ENCODE results near the gene IFITM10. TPM values are rescaled to one million over a fixed set of nuclear protein-coding genes. Genes with fewer than 3 reads are reported as not detected.

Gene IFITM10
- total RNA-seq, 1 donor from 2014 or later: 0.31 TPM

GRCh38 chr11:1737080-1737757, 13.2 kb downstream of the IFITM10 start:
- no peak for DNase-seq

DNA sequence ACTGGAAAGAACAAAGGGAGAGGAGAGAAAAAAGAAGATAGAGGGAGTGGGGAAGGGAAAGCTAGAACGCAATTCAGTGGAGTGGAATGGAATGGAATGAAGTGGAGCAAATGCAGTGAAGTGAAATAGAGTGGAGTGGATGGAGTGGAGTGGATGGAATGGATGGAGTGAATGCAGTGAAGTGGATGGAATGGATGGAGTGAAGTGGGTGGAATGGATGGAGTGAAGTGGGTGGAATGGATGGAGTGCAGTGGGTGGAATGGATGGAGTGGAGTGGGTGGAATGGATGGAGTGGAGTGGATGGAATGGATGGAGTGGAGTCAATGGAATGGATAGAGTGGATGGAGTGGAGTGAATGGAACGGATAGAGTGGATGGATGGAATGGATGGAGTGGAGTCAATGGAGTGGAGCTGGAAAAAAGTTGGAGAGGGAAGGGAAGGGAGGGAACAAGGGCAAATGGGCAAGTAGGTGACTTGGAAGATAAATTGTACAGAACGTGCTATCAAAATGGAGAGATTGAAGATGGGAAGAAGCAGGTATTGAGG, 13.9 kb downstream of the IFITM10 start:
- no peak for DNase-seq

- no peak for DNase-seq
These were observed 15.1 kb downstream of the IFITM10 start for GRCh38 chr11:1735271-1735670.

GRCh38 chr11:1734641-1735081, 15.7 kb downstream of the IFITM10 start:
- no peak for DNase-seq

- DNase-seq: no peak
These were observed 16.4 kb downstream of the IFITM10 start for GRCh38 chr11:1733716-1734640.

DNA sequence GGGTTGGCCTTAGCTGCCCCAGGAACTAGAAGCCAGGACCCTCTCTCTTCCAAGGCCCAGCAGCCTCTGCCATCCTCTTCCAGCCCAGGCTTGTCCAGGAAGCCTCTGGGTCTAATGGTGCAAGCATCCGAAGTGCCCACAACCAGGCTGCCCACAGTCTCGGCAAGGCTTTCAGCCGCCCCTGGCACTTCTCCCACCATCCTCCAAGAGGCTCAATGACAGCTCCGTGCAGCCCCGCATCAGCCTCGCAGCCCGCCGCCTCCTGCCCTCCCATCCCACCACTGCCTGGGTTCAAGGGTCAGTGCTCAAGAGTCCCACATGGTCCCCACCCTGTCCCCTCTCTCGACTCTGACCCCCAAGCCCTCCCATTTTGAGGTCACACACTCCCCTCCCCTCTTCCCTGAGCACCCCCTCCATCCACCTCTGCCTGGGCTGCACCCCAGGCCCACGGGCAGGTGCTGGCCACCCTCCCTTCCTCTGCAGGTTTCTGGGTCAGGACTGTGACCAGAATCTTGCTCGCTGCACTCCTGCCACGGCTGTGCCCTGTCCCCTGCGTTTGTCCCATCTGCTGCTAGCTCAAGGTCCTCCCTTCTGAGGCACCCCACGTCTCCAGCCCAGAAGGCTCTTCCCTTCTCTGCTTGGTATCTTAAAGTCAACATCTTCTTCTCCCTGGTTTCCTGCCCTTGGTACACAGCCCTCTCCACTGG, 17.2 kb downstream of the IFITM10 start:
- no peak for DNase-seq

DNA sequence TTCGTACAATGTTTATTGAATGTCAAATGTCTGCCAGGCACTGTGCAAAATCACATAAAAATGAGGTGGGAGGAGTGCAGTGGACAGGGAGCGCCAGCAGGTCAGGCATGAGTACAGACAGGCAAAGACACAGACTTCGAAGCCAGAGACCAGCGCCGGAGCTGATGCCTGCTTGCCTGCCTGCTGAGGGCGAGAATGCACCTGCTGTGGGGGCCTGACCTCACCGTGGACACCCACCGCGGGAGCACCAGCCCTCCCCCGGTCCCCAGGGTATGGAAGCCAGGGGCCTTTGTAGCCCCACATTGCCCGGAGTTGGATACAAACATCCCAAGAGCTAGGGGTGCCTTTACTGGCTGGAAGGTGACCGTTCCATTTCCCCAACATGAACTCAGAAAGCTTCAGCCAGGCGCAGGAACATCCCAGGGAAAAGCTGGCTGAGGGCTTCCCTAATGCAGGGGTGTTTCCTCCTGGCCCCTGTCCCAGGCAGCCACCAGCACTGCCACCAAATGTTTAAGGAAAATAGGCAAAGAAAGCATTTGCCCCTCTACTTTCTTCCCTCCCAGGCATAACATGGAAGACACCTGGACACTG, 17.9 kb downstream of the IFITM10 start:
- no peak for DNase-seq

- no peak for DNase-seq
These were observed 18.8 kb downstream of the IFITM10 start for GRCh38 chr11:1731451-1732059.

DNA sequence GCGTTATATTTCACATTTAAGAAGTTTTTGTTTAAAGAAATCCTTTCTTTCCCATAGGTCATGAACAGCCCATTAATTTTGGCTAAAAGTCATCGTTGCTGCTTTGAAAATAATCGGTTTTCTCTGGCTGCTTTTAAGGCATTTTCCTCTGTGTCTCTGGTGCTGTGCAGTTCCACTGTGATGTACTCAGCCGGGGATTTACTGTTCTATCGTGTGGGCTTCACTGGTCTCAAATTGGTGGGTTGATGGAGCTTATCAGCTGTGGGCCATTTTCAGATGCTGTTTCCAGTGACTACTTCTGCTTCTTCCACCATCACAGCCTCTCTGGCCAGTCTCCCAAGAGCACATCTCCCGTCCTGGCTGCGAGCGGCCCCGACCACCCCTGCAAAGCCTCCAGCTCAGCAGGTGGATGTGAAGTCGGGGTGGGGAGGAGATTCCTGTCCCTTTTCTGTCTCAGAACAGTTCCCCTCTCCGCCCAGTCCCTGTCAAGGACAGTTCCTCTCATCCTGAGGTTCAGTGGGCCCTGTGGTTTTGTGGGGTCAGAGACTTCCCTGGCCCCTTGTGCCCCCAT, 20.3 kb downstream of the IFITM10 start:
- no peak for DNase-seq

- no peak for DNase-seq
These were observed 20.7 kb downstream of the IFITM10 start for GRCh38 chr11:1729692-1730011.

- no peak for DNase-seq
These were observed 21.3 kb downstream of the IFITM10 start for GRCh38 chr11:1728931-1729691.

DNA sequence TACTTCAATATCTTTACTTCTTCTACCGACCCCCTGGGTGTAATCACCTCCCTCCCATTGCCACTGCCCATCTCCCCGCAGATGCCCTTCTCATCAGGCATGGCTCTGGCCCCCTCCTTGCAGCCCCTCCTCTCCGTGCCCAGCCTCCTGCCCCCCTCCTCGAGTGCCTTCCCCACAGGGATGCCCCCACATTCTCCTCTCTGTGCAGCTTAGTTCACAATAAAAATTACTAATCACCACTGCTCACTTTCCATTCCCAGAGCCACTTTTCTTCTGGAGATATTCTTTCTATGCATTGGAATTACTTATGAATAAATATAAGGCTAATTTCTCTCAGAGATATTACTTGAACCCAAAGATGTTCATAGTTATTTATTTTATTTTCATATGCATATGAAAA, 22.1 kb downstream of the IFITM10 start:
- DNase-seq: no peak

- no peak for DNase-seq
These were observed 22.5 kb downstream of the IFITM10 start for GRCh38 chr11:1727861-1728260.

DNA sequence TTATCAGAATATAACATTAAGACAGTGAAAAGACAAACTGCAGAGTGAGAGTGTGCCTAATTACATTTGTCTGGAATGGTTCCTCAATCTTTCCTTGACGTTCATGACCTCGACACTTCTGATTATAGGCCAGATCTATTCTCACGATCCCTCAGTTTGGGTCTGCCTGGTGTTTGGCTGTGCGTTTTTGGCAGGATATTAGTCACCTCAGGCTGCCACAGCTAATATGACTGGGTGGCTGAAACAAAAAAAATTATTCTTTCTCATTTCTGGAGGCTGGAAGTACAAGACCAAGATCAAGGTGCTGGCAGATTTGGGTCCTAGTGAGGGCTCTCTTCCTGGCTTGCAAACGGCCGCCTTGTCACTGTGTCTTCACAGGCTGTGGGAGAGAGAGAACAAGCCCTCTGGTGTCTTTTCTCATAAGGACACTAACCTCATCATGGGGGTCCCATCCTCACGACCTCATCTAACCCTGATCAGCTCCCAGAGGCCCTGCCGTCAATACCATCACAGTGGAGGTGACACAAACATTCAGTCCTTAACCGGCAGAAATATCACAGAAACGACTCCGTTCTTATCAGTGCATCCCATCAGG, 23.2 kb downstream of the IFITM10 start:
- DNase-seq: no peak

- no peak for DNase-seq
These were observed 30.6 kb downstream of the IFITM10 start for GRCh38 chr11:1719781-1720180.

GRCh38 chr11:1718326-1718725, 32.1 kb downstream of the IFITM10 start:
- DNase-seq: no peak

DNA sequence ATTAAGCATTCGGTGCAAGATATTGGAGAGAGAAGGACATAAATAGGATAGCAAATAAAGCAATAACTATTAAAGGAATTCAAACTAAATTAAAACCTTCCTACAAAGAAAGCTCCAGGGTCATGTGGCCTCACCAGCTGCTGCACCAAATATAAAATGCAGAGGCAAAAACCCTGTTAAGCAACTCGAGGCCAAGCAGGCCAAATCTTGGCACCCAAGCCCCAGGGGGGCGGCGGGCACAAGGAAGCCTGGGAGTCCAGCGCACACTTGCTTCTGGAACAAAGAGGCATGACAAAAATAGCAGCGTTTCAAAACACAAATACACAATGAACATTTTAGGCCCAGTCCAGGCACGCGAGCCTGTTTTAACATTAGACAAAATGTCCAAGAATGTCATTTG, 32.6 kb downstream of the IFITM10 start:
- no peak for DNase-seq

GRCh38 chr11:1714908-1715885, 35.2 kb downstream of the IFITM10 start:
- DNase-seq: no peak

GRCh38 chr11:1708716-1709115, 41.7 kb downstream of the IFITM10 start:
- DNase-seq: no peak
